GM12875 (cell line): Measurements from ENCODE around the gene APOBEC2.
"Not testable (repeated sequence)": the region's sequence is repeated elsewhere in the genome, so short reads cannot be mapped to it uniquely, and the experiment has no call there.

ENCODE experiments used
- H3K4me3 ChIP-seq: one replicate; pipeline ENCODE4 v1.5.1; 2011; ENCODE audit warnings: low read depth, low read length, control low read depth
- TF ChIP-seq, protein P1 (sequence below): IDR thresholded peaks from 2 replicates; pipeline ENCODE4 v1.5.1; 2011; ENCODE audit warnings: low read depth, mild to moderate bottlenecking, control low read depth, inconsistent platforms, low read length, moderate library complexity, borderline replicate concordance; ENCODE audit not compliant: insufficient read depth

The APOBEC2 gene

GRCh38 chr6:41053041-41053440, at the start of gene APOBEC2:
TSS of gene APOBEC2 (plus strand) at chr6:41053202. CDS start at chr6:41053348, 146 bp downstream.
- no peak within 1 kb of the TSS for H3K4me3 ChIP-seq
- TF ChIP-seq, protein P1, sequence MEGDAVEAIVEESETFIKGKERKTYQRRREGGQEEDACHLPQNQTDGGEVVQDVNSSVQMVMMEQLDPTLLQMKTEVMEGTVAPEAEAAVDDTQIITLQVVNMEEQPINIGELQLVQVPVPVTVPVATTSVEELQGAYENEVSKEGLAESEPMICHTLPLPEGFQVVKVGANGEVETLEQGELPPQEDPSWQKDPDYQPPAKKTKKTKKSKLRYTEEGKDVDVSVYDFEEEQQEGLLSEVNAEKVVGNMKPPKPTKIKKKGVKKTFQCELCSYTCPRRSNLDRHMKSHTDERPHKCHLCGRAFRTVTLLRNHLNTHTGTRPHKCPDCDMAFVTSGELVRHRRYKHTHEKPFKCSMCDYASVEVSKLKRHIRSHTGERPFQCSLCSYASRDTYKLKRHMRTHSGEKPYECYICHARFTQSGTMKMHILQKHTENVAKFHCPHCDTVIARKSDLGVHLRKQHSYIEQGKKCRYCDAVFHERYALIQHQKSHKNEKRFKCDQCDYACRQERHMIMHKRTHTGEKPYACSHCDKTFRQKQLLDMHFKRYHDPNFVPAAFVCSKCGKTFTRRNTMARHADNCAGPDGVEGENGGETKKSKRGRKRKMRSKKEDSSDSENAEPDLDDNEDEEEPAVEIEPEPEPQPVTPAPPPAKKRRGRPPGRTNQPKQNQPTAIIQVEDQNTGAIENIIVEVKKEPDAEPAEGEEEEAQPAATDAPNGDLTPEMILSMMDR = no peak

DNA sequence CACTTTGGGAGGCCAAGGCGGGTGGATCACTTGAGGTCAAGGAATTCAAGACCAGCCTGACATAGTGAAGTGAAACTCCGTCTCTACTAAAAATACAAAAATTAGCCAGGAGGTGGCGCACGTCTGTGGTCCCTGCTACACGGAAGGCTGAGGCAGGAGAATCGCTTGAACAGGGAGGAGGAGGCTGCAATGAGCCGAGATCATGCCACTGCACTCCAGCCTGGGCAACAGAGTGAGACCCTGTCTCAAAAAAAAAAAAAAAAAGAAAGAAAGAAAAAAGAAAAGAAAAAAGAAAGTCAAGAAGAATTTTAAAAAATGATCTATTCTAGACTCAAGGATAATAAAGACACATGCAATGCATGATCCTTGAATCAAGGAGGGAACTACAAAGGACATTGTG, 46.8 kb upstream of the APOBEC2 start:
- TF ChIP-seq, protein P1 = peak; percentile 53

GRCh38 chr6:41006980-41007379, 46.0 kb upstream of the APOBEC2 start:
- H3K4me3 ChIP-seq = not testable (repeated sequence)

More for the DNA sequence above, 46.8 kb upstream of the APOBEC2 start:
- not testable (repeated sequence) for H3K4me3 ChIP-seq

- TF ChIP-seq, protein P1 = no peak
- no peak overlapping the region for H3K4me3 ChIP-seq
Measured at GRCh38 chr6:41008011-41008410, 45.0 kb upstream of the APOBEC2 start.

- TF ChIP-seq, protein P1 = no peak
Measured at GRCh38 chr6:41009669-41010068, 43.3 kb upstream of the APOBEC2 start.

GRCh38 chr6:41011673-41012072, 41.3 kb upstream of the APOBEC2 start:
- no peak overlapping the region for H3K4me3 ChIP-seq
- TF ChIP-seq, protein P1 = no peak

More at GRCh38 chr6:41009669-41010068, 43.3 kb upstream of the APOBEC2 start:
- H3K4me3 ChIP-seq = no peak overlapping the region

GRCh38 chr6:41013466-41014153, 39.4 kb upstream of the APOBEC2 start:
- TF ChIP-seq, protein P1 = no peak

More at GRCh38 chr6:41013466-41014153, 39.4 kb upstream of the APOBEC2 start:
- no peak overlapping the region for H3K4me3 ChIP-seq
